Measurements from ENCODE around the gene PTGES2.

DNA sequence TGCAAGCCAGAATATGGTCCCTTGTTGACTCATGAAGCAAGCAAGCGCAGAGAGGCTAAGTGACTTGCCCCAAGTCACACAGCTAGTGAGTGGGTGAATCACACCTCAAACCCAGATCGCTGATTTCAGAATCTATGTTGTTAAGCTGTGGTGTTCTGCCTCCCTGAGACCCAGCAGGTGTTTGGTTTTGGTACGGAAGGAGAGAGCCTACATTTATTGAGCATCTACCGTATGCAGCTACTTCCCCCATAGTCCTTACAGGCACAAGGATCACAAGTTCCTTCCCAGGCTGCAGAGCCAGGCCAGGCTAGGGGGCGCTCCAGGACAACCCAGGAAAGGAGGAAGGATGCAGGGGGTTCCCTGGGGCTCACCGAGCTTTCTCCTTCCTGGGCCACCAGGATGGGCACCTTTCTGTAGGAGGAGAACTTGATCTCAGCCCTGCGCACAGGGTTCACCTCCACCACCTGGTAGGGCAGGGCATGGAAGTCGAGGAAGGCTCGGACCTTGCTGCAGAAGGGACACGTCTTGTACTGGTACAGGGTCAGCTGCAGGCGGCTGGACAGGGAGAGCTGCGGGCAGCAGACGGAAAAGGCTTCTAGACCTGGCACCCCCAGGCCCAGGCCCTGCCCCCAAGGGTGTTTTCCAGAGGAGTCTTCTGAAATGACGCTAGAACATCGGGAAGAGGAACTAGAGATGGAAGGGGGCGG, 2.5 kb downstream of the PTGES2 start:
- no peak for TF ChIP-seq GATA3 (IDR thresholded peaks at IDR 0.05; ENCODE audit: low read depth, low read length)
- no peak for TF ChIP-seq GATA2 (IDR thresholded peaks at IDR 0.05; ENCODE audit: low read depth, low read length)

Measured in SH-SY5Y (cell line).